GM19397 (cell line): ENCODE measurements around the gene ITIH6.
"Not testable (repeated sequence)": the region's sequence is repeated elsewhere in the genome, so short reads cannot be mapped to it uniquely, and the experiment has no call there.

Experiments used
- ATAC-seq: cut with Tn5 transposase; IDR thresholded peaks from one replicate; pipeline ENCODE4 v1.9.1; 2021; ENCODE audit warnings: mild to moderate bottlenecking, moderate library complexity; ENCODE audit not compliant: unreplicated experiment

ITIH6 gene

DNA sequence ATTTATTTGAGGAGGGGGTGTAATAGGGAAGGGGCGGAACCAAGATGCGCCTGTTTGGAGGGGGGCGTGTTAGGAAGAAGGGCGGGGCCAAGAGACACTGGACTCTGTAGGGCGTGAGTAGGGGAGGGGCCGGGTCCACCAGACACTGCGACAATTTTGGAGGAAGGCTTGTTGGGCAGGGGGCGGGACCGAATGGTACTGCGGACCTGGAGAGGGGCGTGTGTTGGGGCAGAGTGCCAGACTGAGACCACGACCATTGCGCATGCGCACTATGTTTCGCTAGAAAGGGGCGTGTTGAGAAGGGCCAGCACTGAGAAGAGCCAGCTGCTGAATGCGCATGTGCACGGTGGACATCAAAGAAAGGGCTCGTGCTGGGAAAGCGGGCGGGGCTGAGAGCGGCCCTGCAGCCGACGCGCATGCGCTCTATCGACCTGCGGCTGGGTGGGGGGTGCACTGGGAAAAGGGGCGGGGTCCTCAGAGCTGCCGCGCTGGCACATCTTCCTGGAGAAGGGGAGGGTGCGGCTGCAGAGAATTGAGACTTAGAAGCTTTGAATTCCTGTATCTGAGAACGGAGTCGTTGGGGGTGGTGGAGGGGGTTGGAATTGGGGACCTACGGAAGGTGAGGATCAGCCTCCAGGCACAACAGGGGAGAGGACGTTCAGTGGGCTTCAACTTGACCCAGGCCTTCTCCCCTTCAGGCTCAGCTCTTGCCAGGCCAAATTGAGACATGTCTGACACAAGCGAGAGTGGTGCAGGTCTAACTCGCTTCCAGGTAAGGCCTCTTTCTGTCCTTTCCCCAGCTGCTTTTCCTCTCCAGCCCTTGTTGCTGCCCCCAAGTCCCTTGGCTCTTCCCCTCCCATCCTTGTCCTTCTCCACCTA, 10.8 kb upstream of the ITIH6 start:
- ATAC-seq: peak; percentile 88

DNA sequence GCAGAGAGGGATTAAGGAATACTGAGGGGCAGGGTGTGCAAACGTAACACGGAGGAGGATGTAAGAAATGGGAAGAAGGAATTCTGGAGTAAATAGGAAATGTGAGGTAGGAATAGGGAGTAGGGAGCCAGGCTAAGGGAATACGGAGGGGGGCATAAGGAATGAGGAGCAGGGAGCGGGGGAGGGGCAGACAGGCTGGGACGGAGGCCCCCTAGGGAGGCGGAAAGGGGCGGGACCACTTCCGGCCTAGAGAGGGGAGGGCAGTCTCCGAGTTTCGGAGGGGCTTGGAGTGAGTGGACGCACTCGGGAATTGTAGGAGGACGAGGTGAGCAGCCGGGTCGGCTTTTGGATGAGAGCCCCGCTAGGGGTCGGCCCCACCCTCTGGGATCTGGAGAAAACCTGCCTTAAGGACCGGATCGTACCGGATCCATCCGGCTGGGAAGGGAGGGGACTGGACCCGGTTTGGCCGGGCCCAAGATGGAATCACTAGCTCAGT, 10.1 kb upstream of the ITIH6 start:
- ATAC-seq: peak; percentile 20

DNA sequence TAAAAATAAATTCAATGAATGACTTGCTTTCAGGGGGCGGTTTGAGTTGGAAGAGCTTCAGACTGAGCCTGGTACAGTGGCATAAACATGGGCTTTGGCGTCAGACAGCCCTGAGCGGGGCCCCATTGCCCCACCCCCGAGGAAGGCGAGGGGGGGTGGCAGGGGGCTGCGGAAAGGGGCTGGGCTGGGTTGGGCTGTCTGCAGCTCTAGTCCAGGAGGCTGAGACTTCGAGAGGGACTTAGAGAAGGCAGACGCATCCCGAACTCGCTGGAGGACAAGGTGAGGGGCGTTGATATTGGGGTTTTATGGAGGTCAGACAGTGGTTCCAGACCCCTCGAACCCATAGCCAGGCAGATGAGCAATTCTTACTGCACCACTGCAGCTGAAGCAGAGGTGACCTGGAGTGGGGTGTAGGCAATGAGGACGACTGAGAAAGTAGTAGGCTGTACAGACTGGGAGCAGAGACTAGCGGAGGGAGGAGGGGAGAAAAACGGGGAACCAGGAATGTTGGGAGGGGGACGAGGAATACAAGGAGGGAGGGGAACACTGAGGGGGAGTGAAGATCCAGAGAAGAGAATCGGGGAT, 9.6 kb upstream of the ITIH6 start, which contains the start of gene MAGED2:
Gene MAGED2, plus strand, starts transcription at position 222 of the 585 bp plus-strand sequence. CDS start 1,587 bp downstream, outside the sequence.
- ATAC-seq: no peak

DNA sequence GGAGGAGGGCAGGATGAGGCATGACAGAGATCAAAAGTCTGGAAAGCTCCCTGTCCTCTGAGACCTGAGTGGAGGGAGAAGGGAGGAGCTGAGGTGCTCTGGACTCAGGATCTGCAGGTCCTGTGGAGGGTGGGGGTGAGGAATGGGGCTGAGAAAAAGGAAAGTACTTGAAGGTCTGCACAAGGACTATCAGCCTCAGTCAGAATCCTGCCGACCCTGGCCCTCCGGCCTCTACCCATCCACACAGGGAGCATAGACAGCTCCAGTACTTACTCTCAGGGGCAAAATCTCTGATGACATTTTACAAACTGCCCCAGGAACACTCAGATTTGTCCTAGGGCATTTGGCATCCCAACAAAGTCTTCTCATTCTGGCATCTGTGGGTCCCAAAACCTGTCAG, 991 bp upstream of the ITIH6 start:
- no peak for ATAC-seq

DNA sequence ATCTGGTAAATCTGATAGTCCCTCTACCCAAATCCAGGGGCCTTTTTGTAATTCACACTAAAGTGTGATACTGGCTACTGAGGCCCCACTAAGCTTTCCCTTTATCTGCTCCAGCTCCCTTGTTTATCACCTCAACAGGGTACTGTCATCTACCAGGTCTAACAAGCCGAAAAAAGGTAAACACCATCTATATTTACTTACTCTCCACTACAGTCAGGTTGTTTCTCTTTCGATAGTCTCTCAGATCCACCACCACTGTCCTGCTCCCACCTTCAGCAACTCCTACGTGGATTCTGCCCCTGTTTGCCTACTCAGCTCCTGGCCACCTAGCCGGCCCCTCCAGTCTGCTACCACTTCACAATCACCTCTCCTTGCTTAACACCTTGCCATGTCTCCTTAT, 3.3 kb downstream of the ITIH6 start:
- no peak for ATAC-seq

DNA sequence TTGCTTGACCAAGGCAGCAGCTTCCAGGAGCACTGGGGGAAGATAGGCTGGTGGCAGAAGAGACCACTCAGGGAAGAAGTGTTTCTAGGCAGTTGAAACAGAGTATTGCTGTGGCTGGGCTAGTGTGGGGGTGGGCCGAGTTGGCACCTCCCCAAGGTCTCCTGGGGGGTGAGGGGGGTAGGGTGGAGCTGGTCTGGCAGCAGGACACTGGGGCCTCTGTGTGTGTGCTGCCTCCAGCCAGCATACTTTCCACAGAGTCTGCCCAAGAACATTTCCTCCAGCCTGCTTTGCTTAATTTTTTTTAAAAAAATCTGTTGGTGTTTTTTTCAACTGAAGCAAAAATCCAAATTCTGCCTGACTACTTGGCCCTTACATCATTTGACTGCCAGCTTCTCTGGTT, 4.0 kb downstream of the ITIH6 start:
- no peak for ATAC-seq

DNA sequence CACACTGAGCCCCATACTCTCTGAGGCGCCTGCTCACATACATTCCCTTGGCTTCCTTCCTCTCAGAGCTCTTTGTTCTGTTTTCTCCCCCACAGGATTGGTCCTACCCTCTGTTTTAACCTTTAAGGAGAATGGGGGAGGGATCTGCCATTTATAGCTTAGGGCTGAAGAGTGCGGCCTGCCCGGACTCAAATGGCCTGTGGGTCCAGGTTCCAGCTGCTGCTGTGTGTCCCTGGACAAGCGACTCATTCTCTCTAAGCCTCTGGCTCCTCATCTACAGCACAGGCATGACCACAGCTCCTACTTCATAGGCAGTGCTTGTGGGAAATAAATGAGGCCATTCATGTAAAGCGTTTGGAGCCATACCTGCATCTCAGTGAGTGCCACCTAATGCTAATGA, 8.7 kb downstream of the ITIH6 start:
- ATAC-seq: not testable (repeated sequence)

DNA sequence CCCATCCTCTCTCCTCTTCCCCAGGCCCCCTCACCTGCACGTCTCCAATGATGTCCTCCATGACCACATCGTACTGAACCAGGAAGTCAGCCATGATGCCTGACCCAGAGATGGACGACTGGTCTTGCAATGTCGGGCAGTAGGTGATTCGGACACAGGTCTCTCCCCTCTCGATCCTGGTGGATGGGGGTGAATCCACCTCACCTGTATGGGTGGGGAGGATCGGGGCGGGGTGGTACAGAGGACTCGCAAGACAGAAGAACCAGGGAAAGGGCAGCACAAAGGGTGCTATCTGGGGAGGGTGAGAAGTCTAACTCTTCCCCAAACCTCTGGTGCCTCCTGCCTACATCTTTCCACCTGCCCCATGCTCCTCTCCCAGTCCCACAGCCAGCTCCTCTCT, 9.6 kb downstream of the ITIH6 start:
- no peak for ATAC-seq

DNA sequence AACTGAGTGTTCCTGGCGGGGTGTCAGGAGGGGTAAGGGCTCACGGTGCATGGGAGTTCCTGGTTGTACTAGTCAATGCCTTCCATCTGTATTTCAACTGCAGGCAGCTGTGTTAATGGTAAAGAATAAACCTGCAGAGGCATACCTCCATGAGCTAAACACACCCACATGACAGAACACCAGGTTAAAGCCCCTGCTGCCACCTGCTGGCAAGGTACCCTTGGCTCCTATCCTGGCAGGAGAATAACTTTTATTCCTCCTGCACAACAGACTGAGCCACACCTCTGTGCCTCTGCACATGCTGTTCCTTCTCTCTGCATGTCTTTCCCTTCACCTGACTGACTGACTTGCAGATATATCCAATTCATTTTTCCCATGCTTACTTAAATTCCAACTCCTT, 11.1 kb downstream of the ITIH6 start:
- ATAC-seq: no peak

DNA sequence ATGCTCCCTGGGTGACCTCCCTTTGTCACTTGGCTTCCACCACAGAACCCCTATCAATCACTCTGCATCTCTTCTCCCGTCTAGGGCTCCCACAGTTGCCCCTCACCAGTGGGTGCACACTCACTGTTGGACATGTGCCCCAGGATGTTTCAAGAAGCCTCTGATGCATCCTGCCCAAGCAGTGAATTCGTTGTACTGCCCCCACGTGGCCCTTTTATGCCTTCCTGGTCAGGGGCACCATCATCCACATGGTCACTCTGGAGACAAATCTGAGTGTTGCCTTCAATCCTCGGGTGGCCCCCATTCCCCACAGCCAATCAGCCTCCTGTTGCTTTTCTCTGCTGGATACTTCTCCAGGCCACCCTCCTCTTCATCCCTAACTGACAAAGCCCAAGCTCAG, 12.2 kb downstream of the ITIH6 start:
- no peak for ATAC-seq

DNA sequence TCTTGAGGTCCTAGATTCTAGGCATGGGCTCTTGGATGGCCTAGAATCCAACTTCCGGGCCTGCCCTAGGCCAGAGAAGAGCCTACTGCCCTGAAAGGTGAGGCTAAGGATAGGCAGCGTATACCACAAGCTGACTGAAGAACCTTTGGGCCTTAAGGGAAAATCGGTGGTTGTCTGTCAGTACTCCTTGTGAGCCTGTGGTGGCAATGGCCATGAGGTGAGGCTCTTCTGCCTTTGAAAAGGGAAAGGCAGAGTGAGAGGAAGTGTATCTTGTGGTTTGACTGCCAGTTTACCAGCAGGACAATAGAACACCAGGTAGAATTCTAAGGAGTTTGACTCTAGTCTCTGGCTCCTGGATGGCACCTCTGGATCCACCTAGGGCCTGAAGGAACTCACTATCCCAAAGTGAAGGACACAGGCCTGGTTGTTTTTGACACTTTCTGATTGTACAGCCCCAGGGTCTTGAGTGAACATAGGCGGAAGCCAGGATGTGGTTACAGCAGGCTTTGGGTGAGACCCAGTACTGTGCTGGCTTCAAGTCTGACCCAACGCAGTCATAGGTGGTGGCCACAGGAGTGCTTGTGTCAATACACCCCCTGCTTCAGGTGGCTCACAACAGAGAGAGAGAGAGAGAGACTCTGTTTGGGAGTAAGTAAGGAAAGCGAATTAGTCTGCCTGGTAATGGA, 20.9 kb downstream of the ITIH6 start:
- no peak for ATAC-seq

DNA sequence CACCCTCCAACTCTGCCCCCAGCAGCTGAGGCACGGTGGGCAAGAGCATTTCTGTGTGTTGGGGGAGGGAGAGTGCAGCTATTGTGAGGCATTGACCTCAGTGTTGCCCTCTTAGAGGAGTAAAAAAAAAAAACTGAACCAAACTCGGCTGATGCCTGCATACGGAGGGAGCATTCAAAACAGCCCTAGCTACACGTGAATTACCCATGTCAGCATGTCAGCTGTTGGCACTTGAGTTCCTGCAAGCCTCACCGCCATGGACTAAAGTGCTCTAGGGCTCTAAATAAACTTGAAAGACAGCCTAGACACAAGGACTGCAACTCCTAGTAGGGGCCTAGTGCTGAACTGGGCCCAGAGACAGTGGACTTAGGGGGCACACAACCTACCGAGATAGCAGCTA, 22.0 kb downstream of the ITIH6 start:
- no peak for ATAC-seq

DNA sequence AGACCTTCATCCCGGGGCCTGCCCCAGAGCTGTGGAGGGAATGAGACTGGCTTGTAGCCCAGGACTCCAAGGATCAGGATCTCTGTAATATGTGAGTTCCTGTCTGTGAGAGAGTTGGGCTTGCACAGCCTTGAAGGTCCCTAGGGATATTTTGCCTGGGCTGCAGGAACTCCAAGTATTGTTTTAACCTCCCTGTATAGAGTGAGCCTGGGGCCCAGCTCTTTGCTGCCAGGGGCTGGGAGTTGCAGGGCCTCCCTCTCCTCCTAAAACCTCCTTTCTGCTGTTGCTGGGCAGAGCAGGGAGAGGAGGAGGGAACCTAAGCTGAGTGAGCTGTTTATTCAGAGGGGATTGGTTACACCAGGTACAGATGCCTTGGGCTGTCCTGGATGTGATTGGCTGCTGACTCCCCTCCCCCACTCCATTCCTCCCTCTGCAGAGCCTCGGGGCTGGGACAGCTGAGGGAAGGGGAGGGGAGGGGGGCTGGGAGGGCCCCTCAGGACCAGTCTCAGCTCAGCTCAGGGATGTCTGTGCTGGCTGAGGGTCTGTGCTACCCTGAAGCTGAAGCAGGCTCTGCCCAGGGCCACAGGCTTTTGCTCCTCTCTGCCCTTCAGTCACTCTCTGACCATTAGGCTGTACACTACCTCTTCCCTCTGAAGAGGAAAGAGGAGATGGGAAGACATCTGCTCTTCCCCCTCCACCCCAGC, 23.5 kb downstream of the ITIH6 start:
- ATAC-seq: not testable (repeated sequence)

DNA sequence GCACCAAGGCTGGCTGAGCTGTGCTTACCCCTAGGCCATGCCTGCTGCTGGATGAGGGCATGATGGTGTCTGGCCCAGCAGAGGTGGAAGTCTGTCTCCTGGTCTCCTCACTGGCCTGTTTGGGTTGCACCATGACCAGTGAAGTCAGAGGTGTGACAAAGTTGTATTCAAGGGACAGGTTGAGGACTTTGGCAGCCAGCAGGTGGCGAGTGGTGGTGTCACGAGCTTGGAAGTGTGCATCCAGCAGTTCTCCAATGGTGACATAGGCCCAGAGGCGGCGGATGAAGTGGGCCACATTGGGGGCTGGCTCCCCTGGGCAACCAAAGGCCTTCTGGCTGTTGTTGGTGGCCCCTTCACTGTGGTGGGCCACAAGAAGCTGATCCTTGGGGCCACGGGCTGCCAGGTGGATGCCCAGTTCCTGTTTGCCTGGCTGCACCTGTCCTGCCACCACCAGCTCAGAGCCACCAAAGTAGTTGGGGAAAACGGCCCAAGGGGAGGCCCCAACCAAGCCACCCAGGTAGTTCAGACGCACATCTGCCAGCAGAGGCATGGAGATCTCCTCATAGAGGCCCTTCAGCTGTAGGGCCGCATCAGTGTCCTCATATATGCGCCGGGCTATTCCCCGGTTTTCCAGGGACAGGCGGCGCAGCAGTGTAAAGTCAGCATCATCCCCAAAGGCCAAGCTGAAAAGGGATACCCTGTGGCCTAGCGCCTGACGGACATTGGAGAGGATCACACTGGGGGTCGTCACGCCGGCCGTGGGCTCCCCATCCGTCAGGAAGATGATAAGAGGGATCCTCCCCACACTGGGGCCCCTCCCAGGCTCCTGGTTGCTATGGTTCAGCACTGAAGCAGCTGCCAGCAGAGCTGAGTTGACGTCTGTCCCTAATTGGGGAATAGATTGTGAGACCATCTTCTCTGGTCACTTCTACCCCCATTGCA, 39.7 kb downstream of the ITIH6 start:
- ATAC-seq: no peak

DNA sequence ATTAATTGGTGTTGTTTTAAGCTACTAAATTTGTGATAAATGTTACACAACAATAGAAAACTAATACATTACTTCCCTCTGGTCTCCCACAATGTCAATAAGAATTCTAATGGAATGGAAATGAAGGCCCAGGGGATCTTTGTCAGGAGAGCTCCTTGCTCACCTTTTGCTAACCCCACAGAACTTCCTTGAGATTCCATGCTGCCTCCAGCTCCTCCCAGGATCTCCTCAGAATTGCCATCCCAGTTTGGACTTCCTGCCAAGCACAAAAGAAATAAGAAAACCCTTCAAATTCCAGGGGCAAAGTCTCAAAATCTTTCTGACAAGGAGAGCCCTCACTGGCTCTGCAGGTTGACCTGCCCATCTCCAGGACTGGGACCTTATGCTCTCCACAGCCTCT, 43.2 kb downstream of the ITIH6 start:
- no peak for ATAC-seq

DNA sequence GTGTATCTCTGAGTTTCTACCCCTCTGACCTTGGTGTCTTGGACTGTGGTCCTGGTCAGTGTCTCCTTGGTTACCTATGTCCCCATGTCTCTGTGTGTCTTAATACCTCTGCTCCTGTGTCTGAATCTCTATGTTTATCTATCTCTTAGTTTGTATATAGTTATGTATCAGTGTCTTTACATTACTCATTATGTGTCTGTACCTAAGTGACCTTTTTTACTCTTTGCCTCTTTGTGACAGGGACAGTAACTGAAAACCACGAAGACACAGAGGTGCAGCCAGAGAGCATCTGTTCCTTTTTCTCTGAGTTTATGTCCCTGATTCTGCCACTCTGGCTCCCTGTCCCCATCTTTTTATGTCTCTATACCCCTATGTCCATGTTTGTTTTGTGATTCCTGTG, 49.4 kb downstream of the ITIH6 start:
- no peak for ATAC-seq

DNA sequence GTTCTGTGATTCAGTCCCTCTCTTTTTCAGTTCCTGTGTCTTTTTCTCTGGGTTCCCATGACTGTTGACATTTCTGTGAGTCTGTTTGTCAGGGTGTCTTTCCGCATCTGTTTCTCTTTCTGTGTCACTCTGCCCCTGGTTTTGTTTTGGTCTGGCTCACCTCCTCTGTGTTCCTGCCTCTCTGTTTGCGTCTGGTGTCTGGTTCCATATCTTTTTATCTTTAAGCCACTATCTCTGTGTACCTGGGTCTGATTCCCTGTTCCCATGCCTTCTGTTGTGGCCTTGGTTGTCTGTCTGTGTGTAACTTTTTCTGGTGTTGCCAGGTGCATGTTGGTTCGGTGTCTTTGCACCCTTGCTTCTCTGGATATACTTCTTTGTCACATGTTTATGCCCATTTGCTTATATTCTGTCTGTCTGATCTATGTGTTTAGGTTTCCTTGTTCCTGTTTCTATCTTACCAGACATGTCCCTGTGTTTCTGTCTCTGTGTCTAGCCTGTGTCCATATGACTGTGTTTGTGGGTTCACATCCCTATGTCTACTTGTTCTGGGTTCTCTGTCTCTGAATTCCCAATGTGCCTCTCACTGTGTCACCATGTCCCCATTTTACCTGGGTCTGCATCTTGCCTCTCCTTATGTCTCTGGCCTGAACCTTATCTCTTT, 50.2 kb downstream of the ITIH6 start:
- no peak for ATAC-seq

DNA sequence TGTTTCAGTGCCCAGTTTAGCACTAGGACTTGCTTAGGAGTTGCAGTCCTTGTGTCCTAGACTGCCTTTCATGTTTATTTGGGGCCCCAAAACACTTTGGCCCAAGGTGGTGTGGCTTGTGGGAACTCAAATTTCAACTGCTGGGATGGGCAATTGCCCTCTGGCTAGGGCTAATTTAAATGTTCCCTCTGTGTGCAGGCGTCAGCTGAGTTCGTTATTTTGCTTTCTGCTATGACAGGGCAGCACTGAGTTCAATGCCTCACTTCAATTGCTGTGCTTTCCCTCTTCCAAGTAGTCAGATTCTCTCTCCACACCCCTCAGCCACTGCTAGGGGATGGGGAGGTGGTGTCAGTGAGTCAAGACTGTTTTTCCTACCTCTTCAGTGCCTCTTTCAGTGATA, 51.1 kb downstream of the ITIH6 start:
- ATAC-seq: no peak

DNA sequence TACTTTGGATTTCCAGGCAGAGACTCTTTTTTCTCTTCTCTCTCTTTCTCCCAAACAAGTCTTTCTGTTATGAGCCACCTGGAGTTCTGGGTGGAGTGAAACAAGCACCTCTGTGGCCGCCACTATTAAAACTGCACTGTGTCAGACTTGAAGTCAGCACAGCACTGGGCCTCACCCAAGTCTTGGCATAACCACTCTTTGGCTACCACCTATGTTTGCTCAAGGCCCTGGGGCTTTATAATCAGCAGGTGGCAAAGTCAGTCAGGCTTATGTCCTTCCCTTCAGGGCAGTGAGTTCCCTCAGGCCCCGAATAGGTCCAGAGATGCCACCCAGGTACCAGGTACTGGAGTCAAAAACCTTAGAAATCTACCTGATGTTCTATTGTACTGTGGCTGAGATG, 52.4 kb downstream of the ITIH6 start:
- ATAC-seq: no peak
